NCI-H2107 treated with DMSO at 0.1 percent for 48 hours (cell line): Measurements from ENCODE around the gene TLE2.
"Not testable (repeated sequence)": the region's sequence is repeated elsewhere in the genome, so short reads cannot be mapped to it uniquely, and the experiment has no call there.

Experiments used
- DNase-seq: peaks from one replicate; lab custom pipeline; 2025; ENCODE audit not compliant: unreplicated experiment; lab: John Stamatoyannopoulos, UW

TLE2 gene

GRCh38 chr19:3015126-3016057, 13.7 kb downstream of the TLE2 start:
- no peak for DNase-seq

DNA sequence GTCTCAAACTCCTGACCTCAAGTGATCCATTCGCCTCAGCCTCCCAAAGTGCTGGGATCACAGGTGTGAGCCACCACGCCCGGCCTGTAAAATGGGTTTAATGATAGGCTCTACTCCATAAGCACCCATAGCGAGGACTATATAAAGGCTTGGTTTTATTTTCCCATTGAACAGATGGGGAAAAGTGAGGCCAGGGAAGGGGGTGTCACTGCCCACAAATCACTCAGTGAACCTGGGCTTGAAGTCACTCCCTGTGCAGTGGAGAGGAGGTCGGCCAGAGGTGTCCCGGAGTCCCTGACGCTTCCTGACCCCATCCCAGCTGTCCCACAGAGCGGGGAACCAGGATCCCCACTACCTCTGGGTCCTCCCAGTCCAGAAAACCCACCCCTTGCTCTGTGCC, 14.9 kb downstream of the TLE2 start:
- no peak for DNase-seq

GRCh38 chr19:3013263-3013725, 15.8 kb downstream of the TLE2 start:
- DNase-seq = no peak

- DNase-seq = no peak
These were observed 16.3 kb downstream of the TLE2 start for GRCh38 chr19:3012621-3013262.

GRCh38 chr19:3012059-3012458, 17.0 kb downstream of the TLE2 start:
- not testable (repeated sequence) for DNase-seq

DNA sequence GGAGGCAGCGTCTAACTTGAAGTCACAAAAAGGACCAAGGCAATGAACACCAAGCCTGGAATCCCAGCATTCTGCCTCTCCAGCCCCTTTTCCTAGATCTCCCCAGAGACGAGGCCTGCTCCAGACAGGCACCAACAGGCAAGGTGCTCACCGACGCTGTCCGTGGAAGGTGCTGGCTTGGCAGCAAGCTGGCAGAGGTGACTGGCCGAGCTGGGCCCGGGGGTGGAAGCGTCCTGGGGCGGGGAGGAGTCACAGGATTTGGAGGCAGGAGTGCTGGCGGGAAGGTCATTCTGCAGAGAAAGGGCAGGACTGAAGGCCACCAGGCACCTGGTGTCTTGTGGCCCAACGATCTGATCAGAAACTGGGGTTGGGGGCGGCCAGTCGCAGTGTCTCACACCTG, 18.2 kb downstream of the TLE2 start:
- DNase-seq = no peak

DNA sequence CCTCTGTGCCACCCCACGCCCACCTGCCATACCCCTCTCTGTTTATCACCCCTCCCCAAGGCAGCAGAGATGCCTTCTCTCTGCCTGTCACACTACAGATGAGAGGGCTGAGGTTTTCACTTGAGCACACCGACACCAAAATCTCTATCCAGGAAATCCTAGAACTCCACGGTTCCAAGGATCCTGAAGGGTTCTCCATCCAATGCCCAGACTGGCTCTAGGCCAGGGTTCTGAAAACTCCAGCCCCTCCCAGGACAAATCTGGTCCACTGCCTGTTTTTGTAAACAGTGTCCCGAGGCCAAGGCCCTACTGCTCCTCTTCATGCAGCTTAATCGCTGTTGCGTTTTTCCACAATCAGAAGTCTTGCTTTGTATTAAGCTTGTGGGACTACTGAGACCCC, 20.1 kb downstream of the TLE2 start:
- DNase-seq = no peak

- DNase-seq = no peak
These were observed 21.1 kb downstream of the TLE2 start for GRCh38 chr19:3007975-3008374.

DNA sequence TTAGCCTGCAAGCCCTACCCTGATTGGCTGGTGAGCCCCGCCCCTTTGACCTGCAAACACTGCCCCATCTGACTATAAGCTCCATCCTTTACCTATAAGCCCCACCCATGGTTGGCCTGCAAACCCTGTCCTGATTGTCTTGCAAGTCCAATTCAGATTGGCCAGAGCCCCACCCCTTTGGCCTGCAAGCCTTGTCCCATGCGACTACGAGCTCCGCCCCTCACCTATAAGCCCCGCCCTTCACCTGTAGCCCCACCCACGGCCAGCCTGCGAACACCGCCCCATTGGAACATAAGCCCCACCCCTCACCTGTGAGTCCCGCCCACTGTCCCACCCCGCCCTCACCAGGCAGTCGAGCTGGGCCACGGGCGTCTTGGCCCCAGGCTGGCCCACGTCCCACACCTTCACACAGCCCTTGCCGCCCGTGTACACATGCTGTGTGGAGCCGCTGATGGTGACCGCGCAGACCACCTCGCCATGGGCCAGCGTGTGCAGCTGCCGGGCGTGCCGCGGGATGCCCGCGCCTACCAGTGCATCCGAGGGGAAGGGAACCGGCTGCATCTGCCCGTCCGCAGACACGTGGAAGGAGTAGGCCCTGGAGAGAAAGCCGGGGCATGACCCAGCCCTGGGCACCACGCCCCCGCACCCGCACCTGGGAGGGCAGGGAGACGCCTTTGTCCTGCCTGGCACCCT, 22.9 kb downstream of the TLE2 start:
- no peak for DNase-seq

GRCh38 chr19:3005345-3005744, 23.7 kb downstream of the TLE2 start:
- no peak for DNase-seq

DNA sequence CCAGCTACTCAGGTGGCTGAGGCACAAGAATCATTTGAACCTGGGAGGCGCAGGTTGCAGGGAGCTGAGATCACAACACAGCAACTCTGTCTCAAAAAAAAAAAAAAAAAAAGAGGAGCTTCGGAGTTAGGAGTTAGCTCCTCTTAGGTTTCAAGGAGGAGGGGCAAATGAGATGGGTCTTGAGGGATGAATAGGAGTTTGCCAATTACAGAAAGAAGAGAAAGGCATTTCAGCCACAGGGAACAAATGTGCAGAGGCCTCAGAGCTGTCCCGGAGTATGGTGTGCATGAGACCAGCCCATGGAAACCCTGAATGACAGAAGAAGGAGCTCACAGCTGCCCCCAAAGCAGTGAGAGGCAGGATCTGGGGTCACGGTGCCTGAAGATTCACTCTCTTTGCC, 24.6 kb downstream of the TLE2 start:
- DNase-seq = no peak

DNA sequence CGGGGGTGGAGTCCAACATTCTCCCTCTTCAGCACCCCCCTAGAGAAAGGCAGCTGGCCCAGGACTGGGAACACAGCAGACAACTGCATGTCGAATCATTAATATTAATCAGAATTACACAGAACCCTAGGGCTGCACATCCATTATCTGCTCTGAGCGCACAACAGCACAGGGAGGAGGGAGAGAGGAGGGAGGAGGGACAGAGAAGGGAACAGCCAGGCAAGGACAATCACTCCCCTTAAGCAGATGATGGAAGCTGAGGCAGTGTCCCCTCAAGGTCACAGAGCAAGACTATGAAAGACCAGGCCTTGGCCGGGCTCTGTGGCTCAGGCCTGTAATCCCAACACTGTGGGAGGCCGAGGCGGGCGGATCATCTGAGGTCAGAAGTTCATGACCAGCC, 26.0 kb downstream of the TLE2 start:
- no peak for DNase-seq

DNA sequence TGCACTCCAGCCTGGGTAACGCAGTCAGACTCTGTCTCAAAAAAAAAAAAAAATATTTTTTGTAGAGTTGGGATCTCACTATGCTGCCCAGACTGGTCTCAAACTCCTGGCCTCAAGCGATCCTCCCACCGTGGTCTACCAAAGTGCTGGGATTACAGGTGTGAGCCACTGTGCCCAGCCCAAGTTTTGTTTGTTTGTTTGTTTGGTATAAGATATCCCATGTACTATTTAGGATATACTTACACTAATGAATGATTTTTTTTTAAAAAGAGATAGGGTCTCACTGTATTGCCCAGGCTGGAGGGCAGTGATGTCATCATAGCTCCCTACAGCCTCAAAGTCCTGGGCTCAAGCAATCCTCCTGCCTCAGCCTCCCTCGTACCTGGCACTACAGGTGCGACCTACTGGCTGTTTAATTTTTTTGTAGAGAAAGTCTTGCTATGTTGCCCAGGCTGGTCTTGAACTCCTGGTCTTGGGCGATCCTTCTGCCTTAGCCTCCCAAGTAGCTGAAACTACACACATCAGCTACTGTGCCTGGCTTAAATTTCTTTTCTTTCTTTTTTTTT, 27.8 kb downstream of the TLE2 start:
- no peak for DNase-seq

DNA sequence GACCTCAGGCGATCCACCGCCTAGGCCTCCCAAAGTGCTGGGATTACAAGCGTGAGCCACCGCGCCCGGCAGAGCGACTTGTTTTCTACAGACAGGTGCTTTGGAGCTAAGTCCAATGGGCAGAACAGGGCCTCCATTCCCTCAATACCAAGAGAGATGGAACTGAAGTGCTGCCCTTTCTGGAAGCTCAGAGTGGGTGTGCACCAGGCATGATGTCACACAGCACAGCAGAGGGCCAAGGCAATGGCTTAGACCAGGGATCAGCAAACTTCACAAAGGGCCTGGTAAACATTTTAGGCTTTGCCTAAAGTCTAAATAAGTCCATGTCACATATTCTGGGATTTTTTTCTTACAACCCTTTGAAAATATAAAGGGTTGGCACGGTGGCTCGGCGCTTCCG, 30.4 kb downstream of the TLE2 start:
- no peak for DNase-seq

GRCh38 chr19:2997720-2998119, 31.4 kb downstream of the TLE2 start:
- no peak for DNase-seq

- no peak for DNase-seq
These were observed 34.4 kb downstream of the TLE2 start for GRCh38 chr19:2994588-2995131.

GRCh38 chr19:2993579-2993978, 35.5 kb downstream of the TLE2 start:
- DNase-seq = no peak

DNA sequence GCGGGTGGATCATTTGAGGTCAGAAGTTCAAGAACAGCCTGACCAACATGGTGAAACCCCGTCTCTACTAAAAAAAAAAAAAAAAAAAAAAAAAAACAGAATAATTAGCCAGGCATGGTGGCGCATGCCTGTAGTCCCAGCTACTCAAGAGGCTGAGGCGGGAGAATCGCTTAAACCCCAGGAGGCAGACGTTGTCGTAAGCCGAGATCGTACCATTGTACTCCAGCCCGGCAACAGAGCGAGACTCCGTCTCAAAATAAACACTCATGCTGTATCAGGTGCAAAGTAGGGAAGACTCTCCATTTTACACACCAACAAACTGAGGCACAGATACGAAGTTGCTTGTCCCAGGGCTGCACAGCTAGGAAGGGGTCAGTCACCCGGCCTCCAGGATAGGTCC, 36.1 kb downstream of the TLE2 start:
- DNase-seq = peak; percentile 19

DNA sequence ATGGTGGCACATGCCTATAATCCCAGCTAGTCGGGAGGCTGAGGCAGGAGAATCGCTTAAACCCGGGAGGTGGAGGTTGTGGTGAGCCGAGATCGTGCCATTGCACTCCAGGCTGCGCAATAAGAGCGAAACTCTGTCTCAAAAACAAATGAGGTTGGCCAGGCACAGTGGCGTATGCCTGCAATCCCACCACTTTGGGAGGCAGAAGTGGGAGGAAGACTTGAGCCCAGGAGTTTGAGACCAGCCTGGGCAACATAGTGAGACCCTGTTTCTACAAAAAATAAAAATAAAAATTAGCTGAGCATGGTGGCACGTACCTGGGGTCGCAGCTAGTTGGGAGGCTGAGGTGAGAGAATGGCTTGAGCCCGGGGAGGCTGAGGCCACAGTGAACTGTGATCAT, 36.7 kb downstream of the TLE2 start:
- DNase-seq = not testable (repeated sequence)

DNA sequence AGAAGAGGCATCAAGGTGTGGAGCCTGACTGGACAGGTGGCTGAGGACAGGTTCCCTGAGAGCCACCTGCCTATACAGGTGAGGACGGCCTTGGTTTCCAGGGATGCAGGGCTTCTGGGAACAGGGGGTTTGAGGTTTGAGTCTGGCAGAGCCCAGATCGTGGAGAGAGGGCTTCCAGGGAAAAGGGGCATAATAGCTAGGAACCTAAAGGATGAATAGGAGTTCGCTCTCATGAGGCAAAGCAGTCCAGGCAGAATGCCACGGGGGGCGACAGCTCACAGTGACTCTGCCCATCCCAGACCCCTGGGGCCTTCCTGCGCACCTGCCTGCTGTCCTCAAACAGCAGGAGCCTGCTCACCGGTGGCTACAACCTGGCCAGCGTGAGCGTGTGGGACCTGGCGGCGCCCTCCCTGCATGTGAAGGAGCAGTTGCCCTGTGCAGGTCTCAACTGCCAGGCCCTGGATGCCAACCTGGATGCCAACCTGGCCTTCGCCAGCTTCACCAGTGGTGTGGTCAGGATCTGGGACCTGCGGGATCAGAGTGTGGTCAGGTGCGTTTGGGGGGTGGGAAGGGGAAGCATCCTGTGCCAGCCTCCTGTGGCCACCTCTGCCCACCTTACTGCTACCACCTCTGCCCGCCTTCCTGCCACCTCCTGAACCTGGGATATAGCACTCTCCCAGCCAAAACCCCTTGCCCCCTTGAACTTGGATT, 39.7 kb downstream of the TLE2 start:
- no peak for DNase-seq

DNA sequence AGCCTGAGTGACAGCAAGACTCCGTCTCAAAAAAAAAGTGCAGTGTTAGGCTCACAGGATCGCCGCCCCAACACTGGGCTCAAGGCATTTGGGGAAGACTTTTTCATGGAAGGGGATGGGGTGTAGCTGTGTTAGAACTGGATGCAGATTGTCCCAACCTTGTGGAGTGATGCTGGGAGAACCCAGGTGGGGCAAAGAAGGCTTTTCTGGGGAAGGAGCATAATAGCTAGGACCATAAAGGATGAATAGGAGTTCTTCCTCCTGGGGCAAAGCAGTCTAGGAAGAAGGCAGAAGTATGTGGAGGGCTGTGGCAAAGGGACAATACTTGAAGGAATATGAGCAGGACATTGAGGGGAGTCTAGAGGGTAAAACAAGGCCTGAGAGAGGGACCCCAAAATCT, 40.5 kb downstream of the TLE2 start:
- DNase-seq = no peak
